GM23338 (cell line): Measurements from ENCODE around the gene SF3B2. TPM values are rescaled to one million over a fixed set of nuclear protein-coding genes. Genes with fewer than 3 reads are reported as not detected.

Experiments used
- ATAC-seq: fragments of 200-7000 bp; cut with Tn5 transposase; 3 replicates; pipeline ENCODE4 v1.9.1; 2020
- DNase-seq: peaks from one replicate; pipeline ENCODE4 v3.0.0-alpha.2; 2015; ENCODE audit warnings: low spot score
- H2AFZ ChIP-seq: fragments of 200-600 bp; sonication (generic); 2 replicates; pipeline ENCODE4 v1.8.0; 2016; ENCODE audit warnings: antibody characterized with exemption, mild to moderate bottlenecking, moderate library complexity
- H3F3A ChIP-seq: fragments of 200-600 bp; sonication (generic); replicated peaks from 2 replicates; pipeline ENCODE4 v1.8.0; 2017; ENCODE audit warnings: antibody characterized with exemption, mixed run types, low read depth
- H3K27ac ChIP-seq: fragments of 200-600 bp; sonication (generic); 2 replicates; pipeline ENCODE4 v1.6.1; 2016; ENCODE audit warnings: low read depth
- H3K27me3 ChIP-seq: fragments of 200-600 bp; sonication (generic); 2 replicates; pipeline ENCODE4 v1.8.0; 2016; ENCODE audit warnings: mild to moderate bottlenecking, mixed run types, moderate library complexity; ENCODE audit not compliant: insufficient read depth
- H3K36me3 ChIP-seq: fragments of 200-600 bp; sonication (generic); 2 replicates; pipeline ENCODE4 v1.8.0; 2016; ENCODE audit warnings: mild to moderate bottlenecking; ENCODE audit not compliant: insufficient read depth
- H3K4me1 ChIP-seq: fragments of 200-600 bp; sonication (generic); 2 replicates; pipeline ENCODE4 v1.8.0; 2016; ENCODE audit warnings: mild to moderate bottlenecking, moderate library complexity; ENCODE audit not compliant: insufficient read depth
- H3K4me2 ChIP-seq: fragments of 200-600 bp; sonication (generic); 2 replicates; pipeline ENCODE4 v1.7.1; 2017; ENCODE audit warnings: mixed run types
- H3K4me3 ChIP-seq: fragments of 200-600 bp; sonication (generic); 2 replicates; pipeline ENCODE4 v1.6.1; 2016; ENCODE audit warnings: mixed run types
- H3K79me2 ChIP-seq: fragments of 200-600 bp; sonication (generic); replicated peaks from 2 replicates; pipeline ENCODE4 v1.8.0; 2017; ENCODE audit warnings: mild to moderate bottlenecking; ENCODE audit not compliant: insufficient read depth
- H3K9me2 ChIP-seq: fragments of 200-600 bp; sonication (generic); 2 replicates; pipeline ENCODE4 v1.8.0; 2017; ENCODE audit not compliant: insufficient read depth
- H4K20me1 ChIP-seq: fragments of 200-600 bp; sonication (generic); replicated peaks from 2 replicates; pipeline ENCODE4 v1.8.0; 2017; ENCODE audit warnings: mild to moderate bottlenecking; ENCODE audit not compliant: insufficient read depth
- H3K27ac Mint-ChIP-seq: 2 replicates; pipeline ENCODE4 v1.8.0; 2020; ENCODE audit warnings: inconsistent platforms, mild to moderate bottlenecking, moderate library complexity, mixed read lengths
- H3K27me3 Mint-ChIP-seq: 3 replicates; pipeline ENCODE4 v1.8.0; 2022; ENCODE audit warnings: low read depth, mild to moderate bottlenecking, moderate library complexity, mixed read lengths, inconsistent platforms; ENCODE audit not compliant: insufficient read depth, poor library complexity
- H3K36me3 Mint-ChIP-seq: 3 replicates; pipeline ENCODE4 v1.8.0; 2021; ENCODE audit warnings: low read depth, mild to moderate bottlenecking, inconsistent platforms, moderate library complexity, mixed read lengths
- H3K4me1 Mint-ChIP-seq: 3 replicates; pipeline ENCODE4 v1.8.0; 2020; ENCODE audit warnings: mild to moderate bottlenecking, inconsistent platforms, mixed read lengths
- H3K4me3 Mint-ChIP-seq: 3 replicates; pipeline ENCODE4 v1.8.0; 2021; ENCODE audit warnings: moderate library complexity, mild to moderate bottlenecking, inconsistent platforms, mixed read lengths
- H3K9me3 Mint-ChIP-seq: 3 replicates; pipeline ENCODE4 v1.8.0; 2020; ENCODE audit warnings: moderate library complexity, mild to moderate bottlenecking, inconsistent platforms, mixed read lengths
- CREB1 ChIP-seq: fragments of 250-450 bp; sonication (Bioruptor Pico); IDR thresholded peaks from 2 replicates; pipeline ENCODE4 v1.5.0; 2020; ENCODE audit warnings: low read depth, mild to moderate bottlenecking, moderate library complexity
- EZH2 ChIP-seq: fragments of 200-600 bp; sonication (generic); IDR thresholded peaks from one replicate; pipeline ENCODE4 v1.8.0; 2017; ENCODE audit warnings: antibody characterized with exemption, mild to moderate bottlenecking, low read depth; ENCODE audit not compliant: unreplicated experiment
- EZH2phosphoT487 ChIP-seq: fragments of 200-600 bp; sonication (generic); IDR thresholded peaks from one replicate; pipeline ENCODE4 v1.8.1; 2018; ENCODE audit warnings: antibody characterized with exemption; ENCODE audit not compliant: unreplicated experiment
- JUNB ChIP-seq: IDR thresholded peaks from one replicate; pipeline ENCODE4 v1.6.1; 2016; ENCODE audit warnings: antibody characterized with exemption; ENCODE audit not compliant: unreplicated experiment
- NANOG ChIP-seq: IDR thresholded peaks from 2 replicates; pipeline ENCODE4 v1.6.1; 2016; ENCODE audit warnings: antibody characterized with exemption, borderline replicate concordance
- POLR2AphosphoS5 ChIP-seq: IDR thresholded peaks from 2 replicates; pipeline ENCODE4 v1.6.1; 2016; ENCODE audit warnings: antibody characterized with exemption, low read depth
- STAT1 ChIP-seq: IDR thresholded peaks from one replicate; pipeline ENCODE4 v1.6.1; 2016; ENCODE audit warnings: antibody characterized with exemption; ENCODE audit not compliant: unreplicated experiment
- ZNF114 ChIP-seq: fragments of 250-450 bp; sonication (Bioruptor Pico); IDR thresholded peaks from 2 replicates; pipeline ENCODE4 v1.5.0; 2020; ENCODE audit warnings: mild to moderate bottlenecking, moderate library complexity
- ZNF331 ChIP-seq: fragments of 250-450 bp; sonication (Bioruptor Pico); IDR thresholded peaks from 2 replicates; pipeline ENCODE4 v1.5.0; 2020; ENCODE audit warnings: low read depth, mild to moderate bottlenecking, moderate library complexity
- polyA plus RNA-seq: library from polyadenylated mRNA; unstranded; fragments of >200 nt; fragmentation: Nextera tagmentation; extraction: Ambion mirVana; gene quantifications from 2 replicates; pipeline ENCODE4 v1.2.1, GENCODE V29; 2016
- total RNA-seq: library from RNA; depleted of rRNA; stranded (reverse); fragments of >200 nt; shearing (Covaris generic); gene quantifications from 2 replicates; pipeline ENCODE4 v1.2.3, GENCODE V29; 2014
- TF ChIP-seq, protein P1 (sequence below): IDR thresholded peaks from one replicate; pipeline ENCODE4 v1.6.1; 2018; ENCODE audit warnings: antibody characterized with exemption; ENCODE audit not compliant: unreplicated experiment
- TF ChIP-seq, protein P2 (sequence below), 2 experiments: fragments of 200-600 bp in 1 of 2; sonication (generic) in 1 of 2; conservative IDR thresholded peaks; 2 replicates each; pipeline versions ENCODE4 v1.5.1 to v1.6.1; 2016 to 2017; ENCODE audit warnings: antibody characterized with exemption in 2 of 2, low read depth in 2 of 2, mild to moderate bottlenecking in 2 of 2, moderate library complexity in 1 of 2
- TF ChIP-seq, protein P3 (sequence below): IDR thresholded peaks from 2 replicates; pipeline ENCODE4 v1.6.1; 2016; ENCODE audit warnings: antibody characterized with exemption

SF3B2 gene
- total and polyA plus RNA-seq, 2 experiments from 2014 or later = 173 to 180 TPM

DNA sequence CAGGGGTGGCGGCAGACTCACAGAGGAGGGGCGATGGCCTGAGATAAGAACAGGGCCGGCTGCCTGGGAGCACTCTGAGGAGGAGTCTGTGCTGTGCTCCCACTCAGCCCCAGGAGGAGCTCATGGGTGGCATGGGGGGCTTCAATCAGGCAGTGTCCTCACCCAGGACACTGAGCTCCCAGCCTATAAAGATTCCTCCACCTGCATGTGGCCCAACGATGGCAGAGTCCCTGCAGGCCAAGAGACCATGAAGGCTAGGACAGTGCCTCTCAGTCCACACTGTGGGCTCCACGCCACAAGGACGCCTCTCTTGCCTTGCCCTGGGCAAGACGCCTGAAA, 38.4 kb upstream of the SF3B2 start (continued):
- TF ChIP-seq, protein P1, sequence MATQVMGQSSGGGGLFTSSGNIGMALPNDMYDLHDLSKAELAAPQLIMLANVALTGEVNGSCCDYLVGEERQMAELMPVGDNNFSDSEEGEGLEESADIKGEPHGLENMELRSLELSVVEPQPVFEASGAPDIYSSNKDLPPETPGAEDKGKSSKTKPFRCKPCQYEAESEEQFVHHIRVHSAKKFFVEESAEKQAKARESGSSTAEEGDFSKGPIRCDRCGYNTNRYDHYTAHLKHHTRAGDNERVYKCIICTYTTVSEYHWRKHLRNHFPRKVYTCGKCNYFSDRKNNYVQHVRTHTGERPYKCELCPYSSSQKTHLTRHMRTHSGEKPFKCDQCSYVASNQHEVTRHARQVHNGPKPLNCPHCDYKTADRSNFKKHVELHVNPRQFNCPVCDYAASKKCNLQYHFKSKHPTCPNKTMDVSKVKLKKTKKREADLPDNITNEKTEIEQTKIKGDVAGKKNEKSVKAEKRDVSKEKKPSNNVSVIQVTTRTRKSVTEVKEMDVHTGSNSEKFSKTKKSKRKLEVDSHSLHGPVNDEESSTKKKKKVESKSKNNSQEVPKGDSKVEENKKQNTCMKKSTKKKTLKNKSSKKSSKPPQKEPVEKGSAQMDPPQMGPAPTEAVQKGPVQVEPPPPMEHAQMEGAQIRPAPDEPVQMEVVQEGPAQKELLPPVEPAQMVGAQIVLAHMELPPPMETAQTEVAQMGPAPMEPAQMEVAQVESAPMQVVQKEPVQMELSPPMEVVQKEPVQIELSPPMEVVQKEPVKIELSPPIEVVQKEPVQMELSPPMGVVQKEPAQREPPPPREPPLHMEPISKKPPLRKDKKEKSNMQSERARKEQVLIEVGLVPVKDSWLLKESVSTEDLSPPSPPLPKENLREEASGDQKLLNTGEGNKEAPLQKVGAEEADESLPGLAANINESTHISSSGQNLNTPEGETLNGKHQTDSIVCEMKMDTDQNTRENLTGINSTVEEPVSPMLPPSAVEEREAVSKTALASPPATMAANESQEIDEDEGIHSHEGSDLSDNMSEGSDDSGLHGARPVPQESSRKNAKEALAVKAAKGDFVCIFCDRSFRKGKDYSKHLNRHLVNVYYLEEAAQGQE = no peak
- TF ChIP-seq JUNB (no peak), EZH2 (no peak)
- TF ChIP-seq, protein P2, sequence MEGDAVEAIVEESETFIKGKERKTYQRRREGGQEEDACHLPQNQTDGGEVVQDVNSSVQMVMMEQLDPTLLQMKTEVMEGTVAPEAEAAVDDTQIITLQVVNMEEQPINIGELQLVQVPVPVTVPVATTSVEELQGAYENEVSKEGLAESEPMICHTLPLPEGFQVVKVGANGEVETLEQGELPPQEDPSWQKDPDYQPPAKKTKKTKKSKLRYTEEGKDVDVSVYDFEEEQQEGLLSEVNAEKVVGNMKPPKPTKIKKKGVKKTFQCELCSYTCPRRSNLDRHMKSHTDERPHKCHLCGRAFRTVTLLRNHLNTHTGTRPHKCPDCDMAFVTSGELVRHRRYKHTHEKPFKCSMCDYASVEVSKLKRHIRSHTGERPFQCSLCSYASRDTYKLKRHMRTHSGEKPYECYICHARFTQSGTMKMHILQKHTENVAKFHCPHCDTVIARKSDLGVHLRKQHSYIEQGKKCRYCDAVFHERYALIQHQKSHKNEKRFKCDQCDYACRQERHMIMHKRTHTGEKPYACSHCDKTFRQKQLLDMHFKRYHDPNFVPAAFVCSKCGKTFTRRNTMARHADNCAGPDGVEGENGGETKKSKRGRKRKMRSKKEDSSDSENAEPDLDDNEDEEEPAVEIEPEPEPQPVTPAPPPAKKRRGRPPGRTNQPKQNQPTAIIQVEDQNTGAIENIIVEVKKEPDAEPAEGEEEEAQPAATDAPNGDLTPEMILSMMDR (conservative IDR thresholded peaks at IDR 0.05; ENCODE audit: low read depth in 2 of 2) = no peak

DNA sequence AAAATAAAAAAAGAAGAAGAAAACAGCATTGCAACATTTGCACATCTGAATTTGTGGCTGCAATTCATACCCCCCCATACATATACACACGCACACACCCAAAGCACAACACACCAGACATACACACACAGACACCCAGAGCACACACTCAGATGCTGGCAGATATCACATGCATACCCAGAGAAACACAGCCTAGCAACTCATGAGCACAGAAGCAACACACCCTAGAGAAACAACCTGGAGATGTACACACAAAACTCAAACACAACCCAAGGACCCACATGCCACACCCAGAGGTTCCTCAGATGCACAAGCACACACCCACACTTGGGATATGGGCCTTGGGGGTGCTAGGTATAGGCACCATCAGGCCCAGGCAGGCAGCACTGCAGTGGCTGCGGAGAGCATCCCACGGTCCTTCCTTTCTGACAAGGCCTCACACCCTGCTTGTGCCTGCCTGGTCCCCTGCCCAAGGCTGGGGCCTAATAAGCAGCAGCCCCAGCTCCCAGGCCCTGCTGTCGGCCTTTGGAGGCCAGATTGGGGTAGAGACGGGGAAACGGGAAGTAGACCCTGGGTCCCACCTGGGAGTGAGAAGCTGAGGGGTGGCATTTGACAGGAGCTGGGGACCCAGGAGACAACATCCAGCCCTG, 37.2 kb upstream of the SF3B2 start:
- Histone ChIP-seq H2AFZ (no peak overlapping the region), H3K4me3 (no peak overlapping the region), H3K79me2 (no peaks in the 10 kb centered on the region), H3K27me3 (peaks cover 23% of the 10 kb centered on the region), H3F3A (0 out of 2 replicates have a peak, but pooled peaks cover 3% of the 10 kb centered on the region), H3K4me1 (no peaks in the 10 kb centered on the region), H3K36me3 (no peaks in the 10 kb centered on the region), H3K27ac (no peak overlapping the region), H3K9me2 (no peaks in the 10 kb centered on the region), H3K4me2 (no peak overlapping the region), H4K20me1 (no peaks in the 10 kb centered on the region)
- DNase-seq (no peak), ATAC-seq (no peak)
- H3K27me3 Mint-ChIP-seq = peaks cover 19% of the 10 kb centered on the region
- H3K27ac Mint-ChIP-seq = no peak overlapping the region
- H3K9me3 Mint-ChIP-seq = no peaks in the 10 kb centered on the region
- no peak for TF ChIP-seq NANOG
- TF ChIP-seq POLR2AphosphoS5 = no peak
- no peak for TF ChIP-seq EZH2
- no peak for TF ChIP-seq STAT1
- no peak for TF ChIP-seq EZH2phosphoT487
- TF ChIP-seq, protein P2 (conservative IDR thresholded peaks at IDR 0.05; ENCODE audit: low read depth in 2 of 2) = no peak
- TF ChIP-seq CREB1 (CRISPR knock-in tag) = no peak
- no peak for TF ChIP-seq JUNB
- TF ChIP-seq ZNF331 (CRISPR knock-in tag) = no peak
- no peak for TF ChIP-seq ZNF114
- TF ChIP-seq, protein P1 = no peak
- TF ChIP-seq, protein P3, sequence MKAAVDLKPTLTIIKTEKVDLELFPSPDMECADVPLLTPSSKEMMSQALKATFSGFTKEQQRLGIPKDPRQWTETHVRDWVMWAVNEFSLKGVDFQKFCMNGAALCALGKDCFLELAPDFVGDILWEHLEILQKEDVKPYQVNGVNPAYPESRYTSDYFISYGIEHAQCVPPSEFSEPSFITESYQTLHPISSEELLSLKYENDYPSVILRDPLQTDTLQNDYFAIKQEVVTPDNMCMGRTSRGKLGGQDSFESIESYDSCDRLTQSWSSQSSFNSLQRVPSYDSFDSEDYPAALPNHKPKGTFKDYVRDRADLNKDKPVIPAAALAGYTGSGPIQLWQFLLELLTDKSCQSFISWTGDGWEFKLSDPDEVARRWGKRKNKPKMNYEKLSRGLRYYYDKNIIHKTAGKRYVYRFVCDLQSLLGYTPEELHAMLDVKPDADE = no peak
- H3K4me3 Mint-ChIP-seq = no peak overlapping the region; the same call in 2 of the 3 replicates
- H3K4me1 Mint-ChIP-seq = no peaks in the 10 kb centered on the region
- H3K36me3 Mint-ChIP-seq = no peaks in the 10 kb centered on the region
